ENCODE measurements around the gene JAM2.

DNA sequence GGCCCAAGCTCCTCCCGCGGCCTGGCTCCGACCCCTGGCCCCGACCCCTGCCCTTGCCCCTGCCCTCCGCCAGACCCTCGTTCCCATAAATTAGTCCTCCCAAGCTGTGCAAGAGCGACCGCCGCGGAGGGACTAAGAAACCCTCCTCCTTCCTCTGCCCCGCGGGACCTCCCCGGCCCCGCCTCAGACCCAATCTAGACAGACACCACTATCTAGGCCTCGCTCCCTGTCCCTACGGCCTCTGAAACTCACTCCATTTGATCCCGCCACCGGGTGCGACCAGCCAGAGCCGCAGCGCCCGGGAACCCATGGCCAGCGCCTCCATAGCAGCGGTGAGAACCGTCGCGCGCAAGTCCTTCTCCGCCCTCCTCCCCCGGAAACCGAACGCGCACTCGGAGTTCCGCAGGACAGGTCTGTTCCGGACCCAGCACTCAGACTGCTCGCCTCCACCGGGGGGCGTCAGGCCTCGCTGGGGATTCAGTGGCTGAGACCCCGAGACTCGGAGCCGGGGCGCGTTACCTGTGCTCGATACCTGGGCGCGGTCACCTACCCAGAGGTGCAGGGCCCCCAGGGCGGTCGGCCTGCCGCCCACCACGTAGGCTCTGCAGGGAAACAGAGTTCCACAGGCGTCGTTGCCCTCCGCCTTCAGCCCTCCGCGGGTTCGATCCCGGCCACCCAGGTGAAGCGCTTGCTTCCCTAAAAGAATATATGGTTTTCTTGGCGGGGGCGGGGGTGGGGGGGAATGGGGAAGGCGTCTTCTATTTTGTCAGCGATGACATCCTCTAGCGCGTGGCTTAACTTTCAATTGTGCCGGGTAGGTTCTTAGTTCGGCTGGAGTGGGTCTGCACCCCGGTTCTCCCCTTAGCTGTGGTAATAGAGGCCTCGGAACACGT, 31.7 kb upstream of the JAM2 start, which contains the start of gene MRPL39:
- TF ChIP-seq, protein P1, sequence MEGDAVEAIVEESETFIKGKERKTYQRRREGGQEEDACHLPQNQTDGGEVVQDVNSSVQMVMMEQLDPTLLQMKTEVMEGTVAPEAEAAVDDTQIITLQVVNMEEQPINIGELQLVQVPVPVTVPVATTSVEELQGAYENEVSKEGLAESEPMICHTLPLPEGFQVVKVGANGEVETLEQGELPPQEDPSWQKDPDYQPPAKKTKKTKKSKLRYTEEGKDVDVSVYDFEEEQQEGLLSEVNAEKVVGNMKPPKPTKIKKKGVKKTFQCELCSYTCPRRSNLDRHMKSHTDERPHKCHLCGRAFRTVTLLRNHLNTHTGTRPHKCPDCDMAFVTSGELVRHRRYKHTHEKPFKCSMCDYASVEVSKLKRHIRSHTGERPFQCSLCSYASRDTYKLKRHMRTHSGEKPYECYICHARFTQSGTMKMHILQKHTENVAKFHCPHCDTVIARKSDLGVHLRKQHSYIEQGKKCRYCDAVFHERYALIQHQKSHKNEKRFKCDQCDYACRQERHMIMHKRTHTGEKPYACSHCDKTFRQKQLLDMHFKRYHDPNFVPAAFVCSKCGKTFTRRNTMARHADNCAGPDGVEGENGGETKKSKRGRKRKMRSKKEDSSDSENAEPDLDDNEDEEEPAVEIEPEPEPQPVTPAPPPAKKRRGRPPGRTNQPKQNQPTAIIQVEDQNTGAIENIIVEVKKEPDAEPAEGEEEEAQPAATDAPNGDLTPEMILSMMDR (IDR thresholded peaks at IDR 0.05): peak in 3 of 4 experiments; percentile 43 to 74 (median 61)
- no peak for TF ChIP-seq EP300 (IDR thresholded peaks at IDR 0.05)
- TF ChIP-seq POLR2AphosphoS5 (IDR thresholded peaks at IDR 0.05): peak; percentile 45

All from gastroesophageal sphincter (tissue), 3 donors.